Measurements from ENCODE around the gene APP.

DNA sequence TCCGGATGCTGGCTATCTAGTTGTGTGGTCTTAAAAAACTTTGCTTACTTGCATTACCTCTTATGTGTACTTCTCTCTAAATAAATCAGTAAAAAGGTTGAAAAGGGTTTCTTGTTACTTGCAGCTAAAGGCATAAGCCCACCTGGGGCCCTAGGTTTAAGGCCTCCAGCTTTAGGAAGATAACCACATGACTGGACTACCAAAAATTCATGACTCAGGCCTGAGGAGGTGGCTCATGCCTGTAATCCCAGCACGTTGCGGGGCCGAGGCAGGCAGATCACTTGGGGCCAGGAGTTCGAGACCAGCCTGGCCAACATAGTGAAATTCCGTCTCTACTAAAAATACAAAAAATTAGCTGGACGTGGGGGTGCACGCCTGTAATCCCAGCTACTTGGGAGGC, 142.9 kb downstream of the APP start:
- TF ChIP-seq EZH2 (conservative IDR thresholded peaks at IDR 0.05; ENCODE audit: low read depth, low read length) (no peak), HIVEP1 (CRISPR knock-in tag; IDR thresholded peaks at IDR 0.05) (no peak), POLR2A (IDR thresholded peaks at IDR 0.05; ENCODE audit: insufficient read depth in 1 of 2, low read depth in 2 of 2, low read length in 2 of 2) (no peak), ZNF263 (CRISPR knock-in tag; IDR thresholded peaks at IDR 0.05) (no peak), HCFC1 (IDR thresholded peaks at IDR 0.05; ENCODE audit: low read depth, low read length) (no peak), CEBPB (IDR thresholded peaks at IDR 0.05; ENCODE audit: borderline replicate concordance, low read depth, low read length) (no peak), SP1 (IDR thresholded peaks at IDR 0.05) (no peak), SP1 (CRISPR knock-in tag; IDR thresholded peaks at IDR 0.05) (no peak), MEIS1 (CRISPR knock-in tag; IDR thresholded peaks at IDR 0.05; ENCODE audit: borderline replicate concordance) (no peak), TEAD2 (CRISPR knock-in tag; IDR thresholded peaks at IDR 0.05) (no peak), POLR2AphosphoS5 (IDR thresholded peaks at IDR 0.05; ENCODE audit: low read depth, low read length) (no peak)
- TF ChIP-seq, protein P1, sequence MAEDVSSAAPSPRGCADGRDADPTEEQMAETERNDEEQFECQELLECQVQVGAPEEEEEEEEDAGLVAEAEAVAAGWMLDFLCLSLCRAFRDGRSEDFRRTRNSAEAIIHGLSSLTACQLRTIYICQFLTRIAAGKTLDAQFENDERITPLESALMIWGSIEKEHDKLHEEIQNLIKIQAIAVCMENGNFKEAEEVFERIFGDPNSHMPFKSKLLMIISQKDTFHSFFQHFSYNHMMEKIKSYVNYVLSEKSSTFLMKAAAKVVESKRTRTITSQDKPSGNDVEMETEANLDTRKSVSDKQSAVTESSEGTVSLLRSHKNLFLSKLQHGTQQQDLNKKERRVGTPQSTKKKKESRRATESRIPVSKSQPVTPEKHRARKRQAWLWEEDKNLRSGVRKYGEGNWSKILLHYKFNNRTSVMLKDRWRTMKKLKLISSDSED (CRISPR knock-in tag; IDR thresholded peaks at IDR 0.05): no peak
- TF ChIP-seq, protein P2, sequence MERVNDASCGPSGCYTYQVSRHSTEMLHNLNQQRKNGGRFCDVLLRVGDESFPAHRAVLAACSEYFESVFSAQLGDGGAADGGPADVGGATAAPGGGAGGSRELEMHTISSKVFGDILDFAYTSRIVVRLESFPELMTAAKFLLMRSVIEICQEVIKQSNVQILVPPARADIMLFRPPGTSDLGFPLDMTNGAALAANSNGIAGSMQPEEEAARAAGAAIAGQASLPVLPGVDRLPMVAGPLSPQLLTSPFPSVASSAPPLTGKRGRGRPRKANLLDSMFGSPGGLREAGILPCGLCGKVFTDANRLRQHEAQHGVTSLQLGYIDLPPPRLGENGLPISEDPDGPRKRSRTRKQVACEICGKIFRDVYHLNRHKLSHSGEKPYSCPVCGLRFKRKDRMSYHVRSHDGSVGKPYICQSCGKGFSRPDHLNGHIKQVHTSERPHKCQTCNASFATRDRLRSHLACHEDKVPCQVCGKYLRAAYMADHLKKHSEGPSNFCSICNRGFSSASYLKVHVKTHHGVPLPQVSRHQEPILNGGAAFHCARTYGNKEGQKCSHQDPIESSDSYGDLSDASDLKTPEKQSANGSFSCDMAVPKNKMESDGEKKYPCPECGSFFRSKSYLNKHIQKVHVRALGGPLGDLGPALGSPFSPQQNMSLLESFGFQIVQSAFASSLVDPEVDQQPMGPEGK (CRISPR knock-in tag; IDR thresholded peaks at IDR 0.05): no peak
- TF ChIP-seq, protein P3, sequence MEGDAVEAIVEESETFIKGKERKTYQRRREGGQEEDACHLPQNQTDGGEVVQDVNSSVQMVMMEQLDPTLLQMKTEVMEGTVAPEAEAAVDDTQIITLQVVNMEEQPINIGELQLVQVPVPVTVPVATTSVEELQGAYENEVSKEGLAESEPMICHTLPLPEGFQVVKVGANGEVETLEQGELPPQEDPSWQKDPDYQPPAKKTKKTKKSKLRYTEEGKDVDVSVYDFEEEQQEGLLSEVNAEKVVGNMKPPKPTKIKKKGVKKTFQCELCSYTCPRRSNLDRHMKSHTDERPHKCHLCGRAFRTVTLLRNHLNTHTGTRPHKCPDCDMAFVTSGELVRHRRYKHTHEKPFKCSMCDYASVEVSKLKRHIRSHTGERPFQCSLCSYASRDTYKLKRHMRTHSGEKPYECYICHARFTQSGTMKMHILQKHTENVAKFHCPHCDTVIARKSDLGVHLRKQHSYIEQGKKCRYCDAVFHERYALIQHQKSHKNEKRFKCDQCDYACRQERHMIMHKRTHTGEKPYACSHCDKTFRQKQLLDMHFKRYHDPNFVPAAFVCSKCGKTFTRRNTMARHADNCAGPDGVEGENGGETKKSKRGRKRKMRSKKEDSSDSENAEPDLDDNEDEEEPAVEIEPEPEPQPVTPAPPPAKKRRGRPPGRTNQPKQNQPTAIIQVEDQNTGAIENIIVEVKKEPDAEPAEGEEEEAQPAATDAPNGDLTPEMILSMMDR (CRISPR knock-in tag; IDR thresholded peaks at IDR 0.05): no peak

Measured in HepG2 (cell line).